HFFc6 (cell line): Measurements from ENCODE around the gene TFEC. TPM values are rescaled to one million over a fixed set of nuclear protein-coding genes. Genes with fewer than 3 reads are reported as not detected.

Source experiments
- DNase-seq: peaks from one replicate; pipeline ENCODE4 v3.0.0-alpha.2; 2018
- H3K27ac Mint-ChIP-seq: 2 replicates; pipeline ENCODE4 v1.8.0; 2020; ENCODE audit warnings: mild to moderate bottlenecking, mixed read lengths
- H3K27me3 Mint-ChIP-seq: 2 replicates; pipeline ENCODE4 v1.8.0; 2021; ENCODE audit warnings: mild to moderate bottlenecking, moderate library complexity, mixed read lengths; ENCODE audit not compliant: insufficient read depth
- H3K36me3 Mint-ChIP-seq: 2 replicates; pipeline ENCODE4 v1.8.0; 2021; ENCODE audit warnings: low read depth, mixed read lengths
- H3K4me1 Mint-ChIP-seq: 2 replicates; pipeline ENCODE4 v1.8.0; 2020; ENCODE audit warnings: low read depth, mixed read lengths
- H3K4me3 Mint-ChIP-seq: 2 replicates; pipeline ENCODE4 v1.8.0; 2020; ENCODE audit warnings: mild to moderate bottlenecking, moderate library complexity, mixed read lengths
- H3K9me3 Mint-ChIP-seq: 2 replicates; pipeline ENCODE4 v1.8.0; 2020; ENCODE audit warnings: mild to moderate bottlenecking, mixed read lengths
- total RNA-seq, 6 experiments: library from RNA; stranded (reverse); fragmentation: NEBNext Ultra II Directional; extraction: Animal tissue kit (Norgen Biotek cat#: 25700); gene quantifications; 2 replicates in 1 of 6; 3 replicates in 5 of 6; pipeline ENCODE4 v1.2.3, GENCODE V29; 2021
- TF ChIP-seq, protein P1 (sequence below): fragments of 200-600 bp; sonication (generic); IDR thresholded peaks from 2 replicates; pipeline ENCODE4 v1.5.0; 2021; ENCODE audit warnings: antibody characterized with exemption, mild to moderate bottlenecking

TFEC gene
- total RNA-seq, 6 experiments from 2014 or later: 0.11 to 0.23 (median 0.17) TPM; not detected in 2

DNA sequence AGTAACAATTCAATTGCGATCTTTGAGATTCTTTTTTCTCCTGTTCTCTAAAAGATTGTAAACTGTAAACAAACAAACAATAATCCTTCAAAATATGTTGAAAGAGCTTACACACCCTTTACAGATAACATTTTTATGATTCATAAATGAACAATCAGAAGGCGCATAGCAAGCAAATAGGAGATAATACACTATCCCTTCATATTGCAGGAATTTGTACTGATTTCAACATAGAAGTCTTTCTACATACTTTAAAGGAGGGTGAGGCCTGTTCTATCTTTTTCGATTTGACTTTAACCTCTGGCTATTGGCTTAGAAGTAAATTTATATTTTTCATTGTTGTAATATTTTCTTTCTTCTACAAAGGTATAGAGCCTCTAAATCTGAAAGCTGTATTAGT is 57.2 kb downstream of the TFEC start:
- H3K36me3 Mint-ChIP-seq: no peaks in the 10 kb centered on the region
- no peak overlapping the region for H3K4me3 Mint-ChIP-seq
- DNase-seq: no peak
- no peak overlapping the region for H3K27ac Mint-ChIP-seq
- H3K4me1 Mint-ChIP-seq: no peaks in the 10 kb centered on the region
- H3K9me3 Mint-ChIP-seq: no peaks in the 10 kb centered on the region
- peaks cover 2% of the 10 kb centered on the region; the same call in 1 of the 2 replicates for H3K27me3 Mint-ChIP-seq
- TF ChIP-seq, protein P1, sequence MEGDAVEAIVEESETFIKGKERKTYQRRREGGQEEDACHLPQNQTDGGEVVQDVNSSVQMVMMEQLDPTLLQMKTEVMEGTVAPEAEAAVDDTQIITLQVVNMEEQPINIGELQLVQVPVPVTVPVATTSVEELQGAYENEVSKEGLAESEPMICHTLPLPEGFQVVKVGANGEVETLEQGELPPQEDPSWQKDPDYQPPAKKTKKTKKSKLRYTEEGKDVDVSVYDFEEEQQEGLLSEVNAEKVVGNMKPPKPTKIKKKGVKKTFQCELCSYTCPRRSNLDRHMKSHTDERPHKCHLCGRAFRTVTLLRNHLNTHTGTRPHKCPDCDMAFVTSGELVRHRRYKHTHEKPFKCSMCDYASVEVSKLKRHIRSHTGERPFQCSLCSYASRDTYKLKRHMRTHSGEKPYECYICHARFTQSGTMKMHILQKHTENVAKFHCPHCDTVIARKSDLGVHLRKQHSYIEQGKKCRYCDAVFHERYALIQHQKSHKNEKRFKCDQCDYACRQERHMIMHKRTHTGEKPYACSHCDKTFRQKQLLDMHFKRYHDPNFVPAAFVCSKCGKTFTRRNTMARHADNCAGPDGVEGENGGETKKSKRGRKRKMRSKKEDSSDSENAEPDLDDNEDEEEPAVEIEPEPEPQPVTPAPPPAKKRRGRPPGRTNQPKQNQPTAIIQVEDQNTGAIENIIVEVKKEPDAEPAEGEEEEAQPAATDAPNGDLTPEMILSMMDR: no peak

GRCh38 chr7:115971506-115971905 is 59.1 kb downstream of the TFEC start:
- Mint-ChIP-seq H3K27ac (no peak overlapping the region), H3K27me3 (peaks cover 2% of the 10 kb centered on the region; the same call in 1 of the 2 replicates), H3K9me3 (no peaks in the 10 kb centered on the region), H3K4me3 (no peak overlapping the region), H3K4me1 (no peaks in the 10 kb centered on the region), H3K36me3 (no peaks in the 10 kb centered on the region)
- DNase-seq: no peak
- TF ChIP-seq, protein P1: no peak

DNA sequence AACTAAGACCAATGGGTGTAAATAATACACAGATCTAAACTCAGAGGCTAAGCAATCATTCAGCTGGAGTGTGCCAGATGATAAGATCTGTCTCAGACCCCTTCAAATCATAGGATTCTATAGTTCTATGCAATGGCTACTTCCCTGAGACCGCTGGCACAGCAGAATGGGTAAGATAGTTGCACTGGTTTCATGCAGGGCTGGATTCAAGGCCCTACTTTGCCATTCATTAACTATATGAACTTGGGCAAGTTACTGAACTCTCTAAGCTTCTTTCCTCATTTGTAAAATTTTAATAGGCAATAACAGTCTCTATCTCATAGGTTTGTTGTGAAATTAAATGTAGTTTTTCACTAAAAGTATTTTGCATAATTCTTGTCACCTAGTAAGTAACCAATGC is 62.0 kb downstream of the TFEC start:
- TF ChIP-seq, protein P1: no peak
- H3K27ac Mint-ChIP-seq: no peak overlapping the region
- no peaks in the 10 kb centered on the region for H3K9me3 Mint-ChIP-seq
- H3K36me3 Mint-ChIP-seq: no peaks in the 10 kb centered on the region
- no peak overlapping the region for H3K4me3 Mint-ChIP-seq
- peaks cover 2% of the 10 kb centered on the region; the same call in 1 of the 2 replicates for H3K27me3 Mint-ChIP-seq
- DNase-seq: no peak
- H3K4me1 Mint-ChIP-seq: no peaks in the 10 kb centered on the region

GRCh38 chr7:115968171-115968570 is 62.4 kb downstream of the TFEC start:
- H3K9me3 Mint-ChIP-seq: no peaks in the 10 kb centered on the region
- H3K27ac Mint-ChIP-seq: no peak overlapping the region
- H3K36me3 Mint-ChIP-seq: no peaks in the 10 kb centered on the region
- no peak overlapping the region for H3K4me3 Mint-ChIP-seq
- H3K4me1 Mint-ChIP-seq: no peaks in the 10 kb centered on the region
- TF ChIP-seq, protein P1: no peak
- H3K27me3 Mint-ChIP-seq: peaks cover 2% of the 10 kb centered on the region; the same call in 1 of the 2 replicates
- DNase-seq: no peak

GRCh38 chr7:115965796-115966475 is 64.6 kb downstream of the TFEC start:
- no peaks in the 10 kb centered on the region for H3K4me1 Mint-ChIP-seq
- TF ChIP-seq, protein P1: no peak
- no peaks in the 10 kb centered on the region for H3K9me3 Mint-ChIP-seq
- H3K36me3 Mint-ChIP-seq: no peaks in the 10 kb centered on the region
- H3K27me3 Mint-ChIP-seq: peaks cover 2% of the 10 kb centered on the region; the same call in 1 of the 2 replicates
- H3K27ac Mint-ChIP-seq: no peak overlapping the region
- no peak for DNase-seq
- no peak overlapping the region for H3K4me3 Mint-ChIP-seq
